Upper lobe of left lung (tissue), 4 donors: Measurements from ENCODE around the gene JMJD6.

Source experiments
- CTCF ChIP-seq, 6 experiments: fragments of 450-650 bp in 4 of 6; fragments of 200-600 bp in 2 of 6; sonication (generic) in 2 of 6; IDR thresholded peaks; one replicate each; pipeline ENCODE4 v1.5.1; 2016 to 2019; ENCODE audit warnings: antibody characterized with exemption in 6 of 6
- EP300 ChIP-seq, 4 donors: sonication (generic); formaldehyde crosslinking; IDR thresholded peaks; one replicate each; pipeline ENCODE4 v1.5.1; 2017; ENCODE audit warnings: antibody characterized with exemption in 4 of 4, control low read depth in 2 of 4

- no peak for TF ChIP-seq CTCF (IDR thresholded peaks at IDR 0.05)
- no peak for TF ChIP-seq EP300 (IDR thresholded peaks at IDR 0.05)
These were observed 12.6 kb downstream of the JMJD6 start for GRCh38 chr17:76713765-76714164.
